IMR-90 (cell line): ENCODE data around the gene RPS16. TPM values are rescaled to one million over a fixed set of nuclear protein-coding genes. Genes with fewer than 3 reads are reported as not detected.
A peak's percentile ranks its signal among the peaks of the same experiment; 100 is the strongest.

Source experiments
- ATAC-seq: fragments of 200-7000 bp; cut with Tn5 transposase; 2 replicates; pipeline ENCODE4 v1.9.1; 2020; ENCODE audit warnings: low read depth, mild to moderate bottlenecking, moderate library complexity
- BruUV-seq: library from RNA; stranded (reverse); fragments of 400-500 nt; replicated peaks from 2 replicates; lab custom pipeline; 2021; lab: Mats Ljungman, UMichigan
- CTCF ChIA-PET: fragments of 300-600 bp; formaldehyde crosslinking; extraction: SDS; loops from one replicate; lab custom pipeline; 2021; ENCODE audit warnings: antibody characterized with exemption; lab: Yijun Ruan, JAX
- POLR2A ChIA-PET: fragments of 300-600 bp; sonication (Branson Sonifier 250); formaldehyde crosslinking; loops from one replicate; lab custom pipeline; 2022; ENCODE audit warnings: antibody characterized with exemption; ENCODE audit not compliant: unreplicated experiment; lab: Charles Lee
- DNase-seq: peaks from one replicate; pipeline ENCODE4 v3.0.0; 2013
- H2AFZ ChIP-seq: replicated peaks from 2 replicates; pipeline ENCODE3; 2013; ENCODE audit warnings: low read length, mild to moderate bottlenecking; ENCODE audit not compliant: poor library complexity
- H2AK5ac ChIP-seq: 2 replicates; pipeline ENCODE4 v1.6.1; 2013; ENCODE audit warnings: low read depth, low read length, inconsistent platforms
- H2AK9ac ChIP-seq: replicated peaks from 2 replicates; pipeline ENCODE3; 2013; ENCODE audit warnings: mild to moderate bottlenecking, low read depth, low read length, moderate library complexity; ENCODE audit not compliant: poor library complexity
- H2BK120ac ChIP-seq: 2 replicates; pipeline ENCODE4 v1.6.1; 2013; ENCODE audit warnings: low read depth, low read length, inconsistent platforms
- H2BK15ac ChIP-seq: 3 replicates; pipeline ENCODE4 v1.6.1; 2013; ENCODE audit warnings: low read depth, low read length, inconsistent platforms
- H2BK20ac ChIP-seq: 2 replicates; pipeline ENCODE4 v1.6.1; 2013; ENCODE audit warnings: low read depth, mild to moderate bottlenecking, inconsistent platforms, low read length, moderate library complexity
- H2BK5ac ChIP-seq: 2 replicates; pipeline ENCODE4 v1.6.1; 2013; ENCODE audit warnings: mild to moderate bottlenecking, low read depth, low read length, inconsistent platforms; ENCODE audit not compliant: poor library complexity, severe bottlenecking
- H3K14ac ChIP-seq: replicated peaks from 2 replicates; pipeline ENCODE4 v1.6.1; 2013; ENCODE audit warnings: low read depth, low read length, inconsistent platforms
- H3K18ac ChIP-seq: 2 replicates; pipeline ENCODE4 v1.6.1; 2013; ENCODE audit warnings: low read depth, low read length, control low read depth
- H3K23ac ChIP-seq: 2 replicates; pipeline ENCODE4 v1.6.1; 2013; ENCODE audit warnings: low read depth, low read length, inconsistent platforms
- H3K27ac ChIP-seq: 2 replicates; pipeline ENCODE4 v1.5.1; 2013; ENCODE audit warnings: mild to moderate bottlenecking, control low read depth, low read length; ENCODE audit not compliant: insufficient read depth
- H3K27me3 ChIP-seq: 2 replicates; pipeline ENCODE4 v1.6.1; 2013; ENCODE audit warnings: low read length; ENCODE audit not compliant: control insufficient read depth, insufficient read depth
- H3K36me3 ChIP-seq: 2 replicates; pipeline ENCODE4 v1.6.1; 2013; ENCODE audit warnings: low read length, mixed read lengths; ENCODE audit not compliant: control insufficient read depth, insufficient read depth
- H3K4ac ChIP-seq: 2 replicates; pipeline ENCODE4 v1.6.1; 2013; ENCODE audit warnings: low read depth, low read length, inconsistent platforms
- H3K4me1 ChIP-seq: 2 replicates; pipeline ENCODE4 v1.6.1; 2013; ENCODE audit warnings: low read length, mixed read lengths; ENCODE audit not compliant: control insufficient read depth, insufficient read depth
- H3K4me2 ChIP-seq: 2 replicates; pipeline ENCODE4 v1.6.1; 2013; ENCODE audit warnings: low read depth, mild to moderate bottlenecking, control low read depth, low read length, moderate library complexity
- H3K4me3 ChIP-seq: 2 replicates; pipeline ENCODE4 v1.5.1; 2013; ENCODE audit warnings: low read depth, mild to moderate bottlenecking, control low read depth, low read length, moderate library complexity; ENCODE audit not compliant: insufficient read depth
- H3K56ac ChIP-seq: 2 replicates; pipeline ENCODE4 v1.6.1; 2013; ENCODE audit warnings: low read length, inconsistent platforms; ENCODE audit not compliant: insufficient read depth; ENCODE audit errors: extremely low read depth
- H3K79me1 ChIP-seq, 2 experiments: 2 replicates each; pipeline ENCODE4 v1.6.1; 2013; ENCODE audit warnings: low read length in 2 of 2, inconsistent platforms in 1 of 2, low read depth in 1 of 2
- H3K9ac ChIP-seq: 2 replicates; pipeline ENCODE4 v1.6.1; 2013; ENCODE audit warnings: low read depth, low read length, control low read depth
- H3K9me1 ChIP-seq: 2 replicates; pipeline ENCODE4 v1.6.1; 2013; ENCODE audit warnings: low read length, inconsistent platforms; ENCODE audit not compliant: insufficient read depth
- H3K9me3 ChIP-seq: 2 replicates; pipeline ENCODE4 v1.6.1; 2013; ENCODE audit warnings: low read length; ENCODE audit not compliant: control insufficient read depth, insufficient read depth
- H4K20me1 ChIP-seq: 2 replicates; pipeline ENCODE4 v1.6.1; 2013; ENCODE audit warnings: low read length, inconsistent platforms; ENCODE audit not compliant: insufficient read depth
- H4K5ac ChIP-seq: 2 replicates; pipeline ENCODE4 v1.6.1; 2013; ENCODE audit warnings: mild to moderate bottlenecking, low read depth, low read length, control low read depth
- H4K8ac ChIP-seq, 2 experiments: 2 replicates each; pipeline ENCODE4 v1.6.1; 2013; ENCODE audit warnings: low read depth in 2 of 2, low read length in 2 of 2, control low read depth in 1 of 2, inconsistent platforms in 1 of 2
- H4K91ac ChIP-seq: 2 replicates; pipeline ENCODE4 v1.6.1; 2013; ENCODE audit warnings: low read depth, low read length, inconsistent platforms; ENCODE audit not compliant: insufficient read depth
- FOS ChIP-seq: fragments of 150-350 bp; IDR thresholded peaks from 2 replicates; pipeline ENCODE4 v1.6.1; 2016; ENCODE audit warnings: low read depth, low read length
- MAFK ChIP-seq: IDR thresholded peaks from 2 replicates; pipeline ENCODE4 v1.6.1; 2012; ENCODE audit warnings: low read depth, low read length, improper control_type of control experiment
- MAZ ChIP-seq: IDR thresholded peaks from 2 replicates; pipeline ENCODE4 v1.6.1; 2012; ENCODE audit warnings: low read depth, mild to moderate bottlenecking, low read length, improper control_type of control experiment, moderate library complexity, borderline replicate concordance
- MXI1 ChIP-seq: IDR thresholded peaks from 2 replicates; pipeline ENCODE4 v1.6.1; 2012; ENCODE audit warnings: low read depth, mild to moderate bottlenecking, low read length, moderate library complexity, borderline replicate concordance
- POLR2A ChIP-seq: IDR thresholded peaks from 2 replicates; pipeline ENCODE4 v1.6.1; 2012; ENCODE audit warnings: mild to moderate bottlenecking, low read depth, low read length
- RAD21 ChIP-seq: IDR thresholded peaks from 2 replicates; pipeline ENCODE4 v1.6.1; 2012; ENCODE audit warnings: low read length, improper control_type of control experiment
- USF2 ChIP-seq: fragments of 150-350 bp; IDR thresholded peaks from 2 replicates; pipeline ENCODE4 v1.6.1; 2017; ENCODE audit warnings: mild to moderate bottlenecking, antibody characterized with exemption, low read length, low read depth
- WGBS, 2 experiments: methylation state at CpG; one replicate each; pipeline versions ENCODE4 v1.1.5 to v1.1.7; 2013; ENCODE audit warnings: missing lambda C conversion rate in 2 of 2; ENCODE audit not compliant: insufficient read length in 1 of 2; ENCODE audit errors: extremely low coverage in 2 of 2; 5-methylcytosine and 5-hydroxymethylcytosine counted together
- dilution Hi-C: fragments of 300-500 bp; cut with HindIII; formaldehyde crosslinking; loops from one replicate; pipeline ENCODE4 v1.14.3; 2018; ENCODE audit warnings: low sequenced_read_pairs; ENCODE audit not compliant: unreplicated experiment
- in situ Hi-C: fragments of 300-500 bp; cut with MboI; formaldehyde crosslinking; loops from 3 replicates; pipeline ENCODE4 v1.14.3; 2019; ENCODE audit warnings: low sequenced_read_pairs, inconsistent platforms, mixed read lengths
- intact Hi-C: fragments of 100-400 bp; cut with micrococcal nuclease; formaldehyde crosslinking; loops from 2 replicates; pipeline ENCODE4 v1.10.0; 2022
- polyA plus RNA-seq, 3 experiments: library from polyadenylated mRNA; depleted of rRNA; stranded (reverse); fragments of >200 nt; gene quantifications; 2 replicates each; pipeline ENCODE4 v1.2.3, GENCODE V29; 2012; ENCODE audit warnings: low replicate concordance in 1 of 3
- total RNA-seq: library from RNA; depleted of rRNA; stranded (reverse); fragments of >200 nt; gene quantifications from 2 replicates; pipeline ENCODE4 v1.2.3, GENCODE V29; 2012

The RPS16 gene
- total and polyA plus RNA-seq, 2 of the 4 experiments (the other 2 are of a cell fraction) = 320 to 3,500 TPM

- Histone ChIP-seq H2BK5ac (peak within 1 kb of the TSS; percentile 86), H3K23ac (peak within 1 kb of the TSS; percentile 73; the same call in 1 of the 2 replicates), H3K18ac (peak within 1 kb of the TSS; percentile 78), H3K56ac (peak within 1 kb of the TSS; percentile 65), H3K79me1 (peaks cover 23 to 28% of the 10 kb centered on the region in 2 experiments), H3K27me3 (no peaks in the 10 kb centered on the region), H3K9me3 (no peaks in the 10 kb centered on the region), H3K36me3 (peaks cover 16% of the 10 kb centered on the region), H2AK9ac (peak within 1 kb of the TSS; percentile 96), H3K4me3 (peak within 1 kb of the TSS; percentile 75), H3K27ac (peak within 1 kb of the TSS; percentile 88), H4K91ac (peak within 1 kb of the TSS; percentile 93), H4K5ac (peak within 1 kb of the TSS; percentile 98), H4K8ac (peak within 1 kb of the TSS; percentile 99 to 100), H2BK120ac (peak within 1 kb of the TSS; percentile 17; the same call in 1 of the 2 replicates), H3K4me2 (peak within 1 kb of the TSS; percentile 98), H2AK5ac (peak within 1 kb of the TSS; percentile 73), H2AFZ (peak within 1 kb of the TSS; percentile 98), H3K14ac (peak within 1 kb of the TSS; percentile 96), H4K20me1 (peaks cover 11% of the 10 kb centered on the region; the same call in 1 of the 2 replicates), H2BK15ac (no peak within 1 kb of the TSS), H3K4ac (peak within 1 kb of the TSS; percentile 84), H3K9me1 (no peaks in the 10 kb centered on the region), H3K4me1 (peaks cover 9% of the 10 kb centered on the region), H2BK20ac (no peak within 1 kb of the TSS), H3K9ac (peak within 1 kb of the TSS; percentile 83)
- peak; percentile 88 for DNase-seq
- POLR2A ChIA-PET = interaction anchor here (1.0 kb wide), 1 partner anchor 45 kb away, joined by 3 read pairs; the partner anchor contains the start of gene RPS16
- CTCF ChIA-PET = no interaction called here
- dilution Hi-C loops = no loop called here
- TF ChIP-seq MXI1 (peak; percentile 90), POLR2A (peak; percentile 83), USF2 (peak; percentile 17; the same call in 1 of the 2 replicates), FOS (no peak; the same call in 1 of the 2 replicates), RAD21 (no peak), MAFK (no peak), MAZ (peak; percentile 86; the same call in 1 of the 2 replicates)
- BruUV-seq = no TSS peak
- ATAC-seq = peak; percentile 99
- WGBS, 2 experiments = 2% methylated on average over 9 of the region's 62 CpGs; no CpG with 5 or more reads in 1 of the 2 experiments
- intact Hi-C loops = loop anchor here (2.0 kb wide), 1 partner anchor 52 kb away; the partner anchor contains the start of gene EID2B
- in situ Hi-C loops = no loop called here
These were observed 44.8 kb upstream of the RPS16 start, which contains the start of gene TIMM50 for GRCh38 chr19:39480337-39481228. Gene TIMM50, plus strand, starts transcription at chr19:39480838. Its CDS starts 16 bp downstream, at chr19:39480854.
